GM21381 (cell line): ENCODE data around the gene ABTB1.

Experiments used
- ATAC-seq: cut with Tn5 transposase; IDR thresholded peaks from one replicate; pipeline ENCODE4 v1.9.1; 2021; ENCODE audit warnings: mild to moderate bottlenecking, moderate library complexity; ENCODE audit not compliant: unreplicated experiment

ABTB1 gene

GRCh38 chr3:127717357-127718244 is 44.8 kb downstream of the ABTB1 start:
- ATAC-seq: no peak

- ATAC-seq: no peak
Measured at GRCh38 chr3:127718245-127718915, 45.6 kb downstream of the ABTB1 start.

GRCh38 chr3:127718916-127719290 is 46.2 kb downstream of the ABTB1 start:
- no peak for ATAC-seq

GRCh38 chr3:127719369-127719768 is 46.6 kb downstream of the ABTB1 start:
- no peak for ATAC-seq

- ATAC-seq: no peak
Measured at GRCh38 chr3:127720161-127720823, 47.5 kb downstream of the ABTB1 start.

GRCh38 chr3:127720985-127721935 is 48.5 kb downstream of the ABTB1 start:
- ATAC-seq: no peak

GRCh38 chr3:127722091-127722784 is 49.5 kb downstream of the ABTB1 start:
- ATAC-seq: no peak

- no peak for ATAC-seq
Measured at GRCh38 chr3:127723011-127723567, 50.3 kb downstream of the ABTB1 start.

GRCh38 chr3:127726894-127727293 is 54.1 kb downstream of the ABTB1 start:
- ATAC-seq: no peak

- ATAC-seq: no peak
Measured at GRCh38 chr3:127728417-127729015, 55.8 kb downstream of the ABTB1 start.

- no peak for ATAC-seq
Measured at GRCh38 chr3:127729556-127730056, 56.9 kb downstream of the ABTB1 start.

- no peak for ATAC-seq
Measured at GRCh38 chr3:127730171-127730570, 57.4 kb downstream of the ABTB1 start.
